HG03175 (cell line): ENCODE data around the gene IL21.

Experiments
- ATAC-seq: cut with Tn5 transposase; IDR thresholded peaks from one replicate; pipeline ENCODE4 v1.9.1; 2021; ENCODE audit warnings: mild to moderate bottlenecking, moderate library complexity; ENCODE audit not compliant: unreplicated experiment

The IL21 gene

DNA sequence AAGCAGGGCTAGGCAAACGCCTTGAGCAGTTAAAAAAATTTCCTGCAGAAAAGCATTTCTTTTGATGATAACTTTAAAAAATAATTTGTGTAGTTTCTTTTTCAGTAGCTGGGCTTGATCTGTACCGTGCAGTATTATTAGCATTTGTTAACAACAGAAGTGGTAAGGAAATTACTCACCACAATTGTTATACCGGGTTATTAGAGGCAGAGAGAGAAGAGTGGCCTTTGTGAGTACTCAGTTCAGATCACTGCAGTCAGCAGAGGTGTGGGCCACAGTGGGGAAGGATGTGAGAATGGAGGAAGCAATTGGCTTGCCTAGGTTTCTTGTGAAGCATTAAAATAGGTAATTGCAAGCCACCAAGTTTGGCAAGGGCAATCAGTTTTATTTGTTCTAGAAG is 14.3 kb upstream of the IL21 start:
- ATAC-seq: no peak

DNA sequence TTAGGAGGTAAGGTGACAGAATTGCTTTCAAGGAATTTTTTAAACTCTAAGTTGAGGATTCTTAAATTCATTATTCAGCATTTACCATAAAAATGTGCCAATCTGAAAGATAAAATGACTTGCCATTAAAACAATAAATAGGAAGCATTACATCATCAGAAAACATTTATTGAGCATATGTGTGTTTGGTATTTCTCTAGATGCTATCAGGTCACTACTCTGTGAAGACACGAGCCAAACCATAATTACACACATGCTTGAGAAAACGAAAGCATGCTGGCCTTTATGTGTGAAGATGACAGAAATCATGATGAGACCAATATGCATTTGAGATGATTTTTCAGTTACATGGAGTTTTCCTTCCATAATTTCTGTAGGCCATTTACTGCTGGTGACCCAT is 12.3 kb upstream of the IL21 start:
- ATAC-seq: peak; percentile 37

DNA sequence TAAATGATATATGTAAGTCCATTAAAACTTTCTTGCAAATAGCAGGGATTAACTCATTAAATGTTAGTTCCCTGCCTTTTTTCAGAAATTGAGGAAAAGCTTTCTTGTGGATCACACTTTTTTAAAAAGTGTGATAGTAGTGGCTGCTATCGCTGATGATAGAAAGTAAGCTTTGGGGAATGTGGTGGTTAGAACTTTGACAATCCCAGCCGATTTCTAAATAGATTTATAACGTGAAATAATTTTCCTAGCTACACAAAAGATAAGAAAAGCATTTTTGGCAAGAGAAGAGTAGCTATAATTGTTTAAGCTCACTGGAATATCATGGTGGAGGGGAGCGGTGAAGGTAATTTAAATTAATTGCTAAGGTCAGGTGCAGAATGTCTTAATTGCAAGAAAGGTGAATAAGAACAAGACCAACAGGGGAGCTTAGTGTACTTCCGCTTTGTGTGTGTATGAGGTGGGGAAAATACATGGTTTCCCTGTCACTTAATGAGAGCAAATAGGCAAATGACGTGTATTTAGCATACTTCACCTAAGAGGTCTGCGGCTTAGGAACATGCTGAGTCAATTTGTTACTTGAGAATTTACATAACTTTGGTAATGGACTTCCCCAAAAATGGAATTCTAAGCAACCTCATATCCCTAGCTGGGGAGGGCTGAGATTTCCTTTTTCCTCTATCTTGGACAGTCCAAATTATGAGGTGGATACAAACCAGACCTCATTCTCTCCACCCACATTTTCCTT is 11.7 kb upstream of the IL21 start:
- ATAC-seq: peak; percentile 79

DNA sequence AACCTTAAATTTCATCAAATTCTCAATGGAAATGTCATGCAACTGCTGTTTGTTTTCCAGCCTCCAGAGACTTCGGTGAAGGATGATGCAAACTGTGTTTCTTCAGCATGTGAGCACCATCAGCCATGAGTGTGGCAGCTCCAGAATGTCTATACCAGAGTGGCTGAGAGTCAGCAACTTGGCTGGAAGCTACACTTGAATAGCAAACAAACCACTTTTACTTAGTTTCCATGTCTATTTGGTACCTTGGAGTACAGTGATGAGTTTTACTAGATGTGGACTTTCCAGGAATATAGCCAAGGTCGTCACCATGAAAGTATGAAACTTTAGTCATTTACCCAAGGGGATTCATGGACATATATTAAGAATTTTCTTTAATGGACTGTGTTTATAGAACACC is 4.3 kb upstream of the IL21 start:
- ATAC-seq: no peak

DNA sequence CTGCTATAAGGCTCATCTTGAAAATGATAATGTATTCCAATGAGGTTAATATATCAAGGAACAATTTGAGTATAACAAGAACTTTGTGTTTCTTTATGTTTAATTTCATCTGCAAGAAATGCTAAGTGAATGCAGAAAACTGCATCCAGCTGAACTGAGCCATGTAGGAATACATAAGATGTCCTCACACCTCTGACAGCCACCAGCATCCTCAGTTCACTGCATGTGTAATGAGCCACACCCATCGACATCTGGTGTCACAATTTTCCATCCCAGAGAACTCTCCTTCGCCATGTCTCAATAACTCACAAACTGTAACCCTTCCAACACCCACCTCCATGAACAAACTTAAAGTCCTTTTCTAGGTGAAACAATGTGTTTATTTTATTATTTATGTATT is 3.3 kb upstream of the IL21 start:
- no peak for ATAC-seq

DNA sequence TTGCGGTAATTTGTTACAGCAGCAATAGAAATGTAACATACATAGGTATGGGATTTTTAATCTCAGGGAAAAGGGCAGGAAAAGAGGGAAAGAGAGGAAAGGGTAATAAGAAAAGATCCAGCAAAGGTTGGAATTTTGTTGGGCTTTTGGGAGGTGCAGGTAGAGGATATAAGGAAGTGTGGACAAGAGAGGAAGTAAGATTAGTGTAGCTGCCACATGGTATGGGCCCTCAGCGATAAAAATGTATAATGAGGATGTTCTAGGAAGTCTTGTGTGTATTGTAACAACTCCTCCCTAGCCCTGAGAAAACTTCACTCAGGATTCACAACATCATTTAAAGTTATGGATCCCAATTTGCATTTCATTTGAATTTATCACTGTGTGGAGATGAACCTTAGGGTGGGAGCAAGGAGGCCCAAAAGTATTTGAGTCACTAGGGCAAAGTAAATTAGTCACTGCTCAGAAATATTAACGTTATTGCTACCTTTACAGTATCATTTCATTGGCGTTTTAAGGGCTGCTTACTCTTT is 2.8 kb upstream of the IL21 start:
- ATAC-seq: no peak

DNA sequence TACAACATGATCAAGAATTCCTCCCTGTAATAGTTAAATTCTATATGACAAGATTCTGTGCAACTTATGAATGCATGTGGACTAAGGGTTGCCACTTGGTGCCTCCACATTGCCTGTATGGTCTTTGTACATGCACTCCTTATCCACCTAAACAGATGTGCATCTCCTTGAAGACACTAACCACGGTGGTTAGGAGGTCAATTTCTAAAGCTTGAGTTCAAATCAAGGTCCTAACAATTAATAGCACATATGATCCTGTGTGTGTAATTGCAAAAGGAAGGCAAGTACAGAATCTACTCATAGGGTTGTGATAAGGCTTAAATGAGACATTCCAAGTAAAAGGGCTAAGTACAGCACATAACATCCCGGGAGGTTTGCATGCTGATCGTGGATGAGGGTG is 1.5 kb upstream of the IL21 start:
- ATAC-seq: no peak

DNA sequence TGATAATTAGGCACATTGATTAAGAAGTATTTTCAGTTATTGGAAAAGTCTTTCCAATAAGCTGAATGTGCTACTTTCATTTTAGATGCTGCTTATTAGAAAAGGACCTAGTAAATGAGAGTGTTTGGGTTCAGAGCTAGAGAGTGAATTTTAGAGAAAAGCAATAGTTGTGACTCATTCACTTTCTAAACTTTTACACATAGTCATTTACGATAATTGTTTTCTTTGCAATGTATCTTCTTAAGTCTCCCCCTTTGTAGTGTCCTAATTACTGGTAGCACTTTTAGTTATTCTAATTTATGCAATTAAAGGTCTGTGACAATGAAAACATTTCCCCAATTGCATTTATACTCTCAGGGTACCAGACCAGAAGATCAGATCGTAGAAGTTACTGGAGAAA is 1.3 kb downstream of the IL21 start:
- no peak for ATAC-seq

DNA sequence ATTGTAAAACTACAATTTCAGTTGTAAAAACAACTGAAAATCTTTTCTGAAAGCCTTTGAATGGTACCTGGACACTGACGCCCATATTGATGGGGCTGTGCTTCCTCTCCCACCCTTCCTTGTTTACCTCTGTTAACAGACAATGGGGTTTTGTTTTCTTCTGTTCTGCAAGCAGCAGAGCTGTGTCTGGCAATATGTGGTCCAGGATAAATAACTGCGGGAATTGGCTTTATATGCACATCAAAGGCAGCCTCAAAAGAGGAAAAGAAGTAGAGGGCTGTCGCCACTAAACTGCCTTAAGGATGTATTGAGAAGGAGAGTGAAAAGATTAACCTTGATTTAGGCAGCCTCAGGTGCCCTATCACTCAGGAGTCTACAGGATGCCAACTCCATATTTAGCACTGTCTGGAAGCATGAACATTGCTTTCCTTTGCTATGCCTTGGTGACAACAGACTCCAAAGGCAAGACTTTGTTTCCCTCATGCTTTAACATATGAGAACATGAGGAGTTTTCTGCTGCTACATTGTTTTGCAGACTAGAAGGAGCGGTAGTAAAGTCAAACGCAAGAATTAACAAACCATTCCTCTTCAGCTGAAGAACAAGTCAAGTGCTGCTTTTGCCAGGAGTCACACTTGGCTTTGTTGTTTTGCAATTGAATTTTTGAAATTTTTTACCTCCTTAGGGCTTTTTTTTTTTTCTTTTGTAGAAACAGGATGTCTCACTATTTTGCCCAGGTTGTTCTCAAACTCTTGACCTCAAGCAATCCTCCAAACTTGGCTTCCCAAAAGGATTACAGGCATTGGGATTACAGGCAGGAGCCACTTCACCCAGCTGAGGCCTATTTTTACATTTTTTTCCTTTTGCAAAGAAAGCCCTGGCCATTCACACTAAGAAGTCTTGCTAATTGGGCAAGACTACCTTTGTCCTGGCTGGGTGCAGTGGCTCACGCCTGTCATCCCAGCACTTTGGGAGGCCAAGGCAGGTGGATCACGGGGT is 3.0 kb downstream of the IL21 start:
- ATAC-seq: no peak

DNA sequence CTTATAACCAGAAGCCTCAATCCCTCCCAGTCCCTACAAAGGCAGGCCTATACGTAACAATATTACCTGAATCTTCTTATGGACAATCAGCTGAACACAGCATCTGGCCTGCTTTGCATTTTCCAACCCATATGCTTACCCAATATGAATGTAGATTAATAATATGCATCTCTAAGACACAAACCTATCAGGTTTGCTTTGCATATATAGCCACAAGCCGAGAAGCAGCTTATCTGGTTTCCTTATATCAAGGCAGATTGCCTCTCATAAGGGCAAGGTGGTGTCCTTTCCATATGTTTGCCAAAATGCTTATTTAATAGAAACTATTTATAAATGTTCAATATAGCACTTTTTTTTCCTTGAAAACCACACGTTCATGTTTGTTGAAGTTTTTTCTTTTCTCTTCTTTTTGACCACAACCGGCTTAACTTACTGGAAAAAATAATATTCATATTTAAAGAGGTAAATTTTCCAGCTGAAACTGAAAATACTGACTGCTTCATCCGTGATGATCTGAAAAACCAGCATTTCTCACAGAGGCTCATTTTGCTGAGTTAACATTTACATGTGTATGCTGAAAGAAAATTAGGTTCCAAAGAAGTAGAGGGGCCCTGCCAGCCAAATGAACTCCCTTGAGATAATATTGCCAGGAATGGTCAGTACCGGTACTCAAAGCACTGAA is 3.8 kb downstream of the IL21 start:
- ATAC-seq: no peak

DNA sequence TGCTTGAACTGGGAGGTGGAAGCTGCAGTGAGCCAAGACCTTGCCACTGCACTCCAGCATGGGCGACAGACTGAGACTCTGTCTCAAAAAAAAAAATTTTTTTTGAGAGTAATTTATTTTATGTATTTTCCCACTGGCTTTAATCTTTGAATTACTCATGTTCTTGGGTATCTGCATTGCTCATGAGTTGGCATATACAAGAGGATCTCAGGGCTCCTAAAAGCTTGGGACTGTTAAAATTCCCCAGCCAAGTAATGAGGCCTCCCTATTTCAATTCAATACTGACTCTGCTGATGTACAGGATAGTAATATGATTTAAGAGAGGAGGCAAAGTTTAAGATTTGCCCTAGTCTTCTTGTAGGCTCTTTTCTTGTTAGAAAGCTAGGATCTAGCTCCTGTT is 6.2 kb downstream of the IL21 start:
- no peak for ATAC-seq

DNA sequence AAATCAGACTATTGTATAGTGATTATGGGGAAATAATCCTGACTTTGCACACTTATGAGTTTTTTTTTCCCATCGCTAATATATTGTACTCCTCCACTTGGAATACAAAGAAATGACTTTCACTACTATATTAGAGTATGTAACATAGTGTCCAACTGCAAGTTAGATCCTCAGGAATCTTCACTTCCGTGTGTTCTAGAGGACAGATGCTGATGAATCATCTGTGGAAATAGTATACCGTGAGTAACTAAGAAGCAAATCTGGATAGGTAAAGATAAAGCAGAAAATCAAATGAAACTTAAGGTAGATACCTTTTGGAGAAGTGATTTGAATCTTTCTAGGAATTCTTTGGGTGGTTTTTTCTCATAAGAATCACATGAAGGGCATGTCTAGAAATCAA is 8.3 kb downstream of the IL21 start:
- ATAC-seq: no peak

DNA sequence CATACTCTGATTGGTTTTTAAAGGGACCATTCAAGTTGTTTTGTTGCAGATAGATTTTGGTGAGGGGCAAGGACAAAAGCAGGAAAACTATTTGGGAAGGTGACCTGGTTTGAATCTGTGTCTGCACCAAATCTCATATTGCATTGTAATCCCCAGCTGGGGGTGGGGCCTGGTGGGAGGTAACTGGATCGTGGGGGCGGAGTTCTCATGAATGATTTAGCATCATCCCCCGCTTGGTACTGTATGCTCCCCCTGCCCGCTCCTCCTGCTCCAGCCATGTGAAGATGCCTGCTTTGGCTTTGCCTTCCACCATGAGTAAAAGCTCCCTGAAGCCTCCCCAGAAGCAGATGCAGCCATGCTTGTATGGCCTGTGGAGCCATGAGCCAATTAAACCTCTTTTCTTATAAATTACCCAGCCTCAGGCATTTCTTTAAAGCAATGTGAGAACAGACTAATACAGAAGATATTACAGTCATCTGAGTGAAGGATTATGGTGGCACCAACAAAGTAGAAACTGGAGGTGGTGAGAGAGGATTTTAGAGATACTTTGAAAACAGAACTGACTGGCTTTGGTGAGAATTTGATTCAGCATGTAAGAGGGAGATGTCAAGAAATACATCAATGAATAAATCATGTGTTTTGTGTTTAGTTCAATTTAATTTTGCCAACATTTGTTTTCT is 14.4 kb downstream of the IL21 start:
- ATAC-seq: no peak

DNA sequence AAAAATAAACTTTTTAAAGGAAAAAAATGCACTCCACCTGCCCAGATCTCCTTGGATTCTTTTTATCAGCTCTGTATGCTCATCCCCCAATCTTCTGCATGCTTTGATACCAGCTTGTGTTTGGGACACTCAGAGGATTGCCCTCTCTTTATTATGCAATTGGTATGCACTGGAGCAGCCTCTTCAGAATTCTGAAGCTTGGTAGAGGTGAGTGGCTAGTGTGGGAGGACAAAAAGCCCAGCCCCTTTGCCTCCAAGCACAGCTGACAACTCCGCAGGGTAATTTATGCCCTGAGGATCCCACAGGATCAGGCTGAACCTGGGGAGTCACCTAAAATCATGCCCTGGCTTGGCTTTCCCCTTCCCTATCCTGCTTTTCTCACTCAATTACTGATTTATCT is 16.7 kb downstream of the IL21 start:
- no peak for ATAC-seq

DNA sequence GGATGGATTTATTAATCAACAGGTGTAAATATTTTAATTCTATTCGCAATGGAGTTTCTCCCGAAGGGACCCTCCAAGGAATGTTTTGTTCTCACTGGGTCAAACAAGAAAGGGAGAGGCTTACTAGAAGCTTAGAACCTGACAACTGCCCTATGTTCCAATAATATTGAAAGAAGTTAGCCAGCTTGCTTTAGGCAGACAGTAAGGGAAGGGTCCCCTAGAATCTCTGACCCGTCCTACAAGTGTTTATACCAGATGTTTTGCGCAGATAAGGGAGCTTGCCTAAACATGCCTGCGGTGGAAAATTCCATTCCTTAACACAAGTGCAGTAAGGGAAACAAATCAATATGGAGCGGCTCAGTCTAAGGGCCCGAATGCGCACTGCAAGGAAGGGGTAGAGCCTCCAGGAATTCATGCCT is 17.7 kb downstream of the IL21 start:
- ATAC-seq: no peak

DNA sequence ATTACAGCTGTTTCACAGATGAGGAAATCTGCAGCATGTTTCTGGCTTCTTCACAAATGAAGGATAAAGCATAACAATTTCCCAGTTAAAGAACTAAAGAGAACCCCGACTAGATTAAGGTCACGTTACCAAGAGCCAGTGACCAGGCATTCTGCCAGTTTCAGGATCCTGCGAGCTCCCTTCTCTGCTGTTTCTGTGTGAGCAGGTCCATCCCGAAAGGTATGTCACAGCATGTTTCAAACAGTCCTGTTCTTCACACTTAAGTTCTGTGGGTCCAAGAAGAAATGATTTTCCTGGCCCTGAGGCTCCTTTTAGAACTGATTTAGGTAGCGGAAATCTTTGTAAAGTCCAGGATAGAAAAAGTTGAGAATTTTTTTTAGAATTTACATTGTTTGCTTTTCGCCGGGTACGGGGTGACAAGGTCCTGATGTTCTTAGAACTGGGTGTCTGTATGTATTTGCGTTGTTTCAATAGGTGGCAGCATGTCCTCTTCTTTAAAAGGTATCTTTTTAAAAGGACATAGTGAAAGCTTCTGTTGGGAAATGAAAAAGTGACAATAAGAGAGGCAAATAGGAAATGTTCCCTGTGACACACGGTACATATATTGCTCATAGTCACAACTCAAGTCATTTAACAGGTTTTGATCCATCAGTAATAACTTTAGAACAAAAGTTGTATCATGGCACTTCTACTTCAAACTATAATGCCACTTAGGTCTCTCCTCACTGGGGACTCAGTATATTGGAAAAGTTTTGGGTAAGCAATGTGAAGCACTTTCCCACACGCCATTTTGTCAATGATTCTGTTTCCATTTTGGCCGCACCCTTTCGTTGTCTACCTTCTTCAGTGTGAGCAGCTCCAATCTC is 18.4 kb downstream of the IL21 start:
- no peak for ATAC-seq

DNA sequence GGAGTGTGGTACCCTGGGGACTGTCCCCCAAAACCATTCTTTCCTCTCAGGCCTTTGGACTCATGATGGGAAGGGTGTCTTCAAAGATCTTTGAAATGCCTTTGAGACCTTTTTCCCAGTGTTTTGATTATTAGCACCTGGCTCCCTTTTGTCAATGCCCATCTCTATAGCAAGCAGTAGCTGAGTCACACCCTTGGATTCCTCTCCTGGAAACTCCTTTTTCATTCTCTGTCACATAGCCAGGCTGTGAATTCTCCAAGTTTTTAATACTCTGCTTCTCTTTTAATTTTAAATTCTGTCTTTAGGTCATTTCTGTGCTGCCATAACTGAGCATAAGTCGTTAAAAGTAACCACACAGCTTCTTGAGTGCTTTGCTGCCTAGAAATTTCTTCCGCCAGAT is 29.7 kb downstream of the IL21 start:
- ATAC-seq: no peak

DNA sequence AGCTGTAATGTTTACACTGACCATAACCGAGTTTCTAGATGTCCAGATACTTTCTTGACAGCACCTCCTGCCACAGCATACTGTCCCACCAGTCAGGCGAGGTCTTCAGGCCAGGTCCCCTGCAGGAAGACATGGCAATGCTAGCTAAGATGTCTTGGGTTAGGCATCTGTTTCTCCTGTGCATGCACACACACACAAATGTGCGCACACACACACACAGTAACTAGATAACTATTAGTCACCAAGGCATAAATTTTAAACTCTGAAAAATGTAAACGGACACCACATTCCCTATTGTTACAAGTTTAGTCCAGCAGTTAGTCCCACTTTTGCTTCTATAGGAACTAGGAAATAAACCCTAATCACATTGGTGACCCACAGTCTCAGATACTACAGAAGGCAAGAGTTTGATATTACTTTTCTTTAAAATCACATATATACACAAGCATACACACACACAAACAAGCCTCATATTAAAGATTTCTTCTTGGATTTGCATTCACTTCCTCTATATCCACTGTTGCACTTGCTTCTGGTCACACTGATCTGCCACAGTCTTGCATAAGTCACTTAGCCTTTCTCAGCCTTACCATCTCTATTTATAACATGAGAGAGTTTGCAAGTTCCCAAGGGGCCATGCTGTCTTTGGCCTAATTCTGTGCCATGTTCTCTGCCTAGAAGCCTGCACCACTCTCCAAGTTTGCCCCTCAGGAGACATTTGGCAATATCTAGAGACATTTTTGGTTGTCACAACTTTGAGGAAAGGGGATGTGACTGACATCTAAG is 32.2 kb downstream of the IL21 start:
- ATAC-seq: no peak

DNA sequence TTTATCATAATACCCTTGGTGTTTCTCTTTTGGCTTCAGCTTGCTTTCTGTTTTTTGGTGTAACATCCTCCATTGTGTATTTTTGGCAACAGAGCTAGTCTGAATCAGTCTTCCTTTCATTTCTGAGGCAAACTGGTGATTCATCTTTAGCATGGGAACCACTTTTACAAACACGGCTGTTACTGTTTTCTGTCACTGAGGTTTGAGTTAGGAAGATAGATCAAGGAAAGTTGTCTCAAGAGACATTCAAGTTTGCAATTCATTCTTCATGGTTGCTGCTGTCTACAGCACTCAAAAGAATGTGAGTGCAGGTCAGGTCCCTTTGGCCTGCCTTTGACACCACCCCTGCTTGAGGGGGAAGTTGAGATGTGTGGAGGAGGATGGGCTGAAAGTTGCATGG is 36.3 kb downstream of the IL21 start:
- ATAC-seq: no peak
